ENCODE results near the gene FGF5. TPM values are rescaled to one million over a fixed set of nuclear protein-coding genes. Genes with fewer than 3 reads are reported as not detected.

FGF5 gene
- polyA plus RNA-seq, 1 donor = 0.25 TPM

GRCh38 chr4:80252953-80253352, 13.5 kb upstream of the FGF5 start:
- Histone ChIP-seq H3K27ac (ENCODE audit: low read length) (no peak overlapping the region), H3K27me3 (ENCODE audit: control insufficient read depth, insufficient read depth, low read length) (peaks cover 10% of the 10 kb centered on the region), H3K4me3 (ENCODE audit: low read length) (no peak overlapping the region), H3K9me3 (ENCODE audit: control insufficient read depth, low read depth, low read length) (no peaks in the 10 kb centered on the region), H3K4me1 (ENCODE audit: control insufficient read depth, insufficient read depth, low read length) (no peaks in the 10 kb centered on the region), H3K36me3 (ENCODE audit: control insufficient read depth, insufficient read depth, low read length) (no peaks in the 10 kb centered on the region)
- no peak for DNase-seq

- Histone ChIP-seq H3K36me3 (ENCODE audit: control insufficient read depth, insufficient read depth, low read length) (no peaks in the 10 kb centered on the region), H3K27ac (ENCODE audit: low read length) (no peak overlapping the region), H3K9me3 (ENCODE audit: control insufficient read depth, low read depth, low read length) (no peaks in the 10 kb centered on the region), H3K4me1 (ENCODE audit: control insufficient read depth, insufficient read depth, low read length) (no peaks in the 10 kb centered on the region), H3K27me3 (ENCODE audit: control insufficient read depth, insufficient read depth, low read length) (peaks cover 13% of the 10 kb centered on the region), H3K4me3 (ENCODE audit: low read length) (no peak overlapping the region)
- no CpG with 5 or more reads among the region's 4 CpGs for WGBS (ENCODE audit: insufficient coverage, low lambda C conversion rate)
- DNase-seq = no peak
Measured at GRCh38 chr4:80253510-80253909, 13.0 kb upstream of the FGF5 start.

GRCh38 chr4:80254114-80254513, 12.3 kb upstream of the FGF5 start:
- H3K27ac ChIP-seq (ENCODE audit: low read length) = no peak overlapping the region
- no peaks in the 10 kb centered on the region for H3K36me3 ChIP-seq (ENCODE audit: control insufficient read depth, insufficient read depth, low read length)
- H3K9me3 ChIP-seq (ENCODE audit: control insufficient read depth, low read depth, low read length) = no peaks in the 10 kb centered on the region
- H3K4me1 ChIP-seq (ENCODE audit: control insufficient read depth, insufficient read depth, low read length) = no peaks in the 10 kb centered on the region
- H3K4me3 ChIP-seq (ENCODE audit: low read length) = no peak overlapping the region
- peaks cover 17% of the 10 kb centered on the region for H3K27me3 ChIP-seq (ENCODE audit: control insufficient read depth, insufficient read depth, low read length)
- no peak for DNase-seq
- no CpG with 5 or more reads among the region's 2 CpGs for WGBS (ENCODE audit: insufficient coverage, low lambda C conversion rate)

GRCh38 chr4:80255329-80256095, 11.0 kb upstream of the FGF5 start:
- 56% methylated on average over 3 of the region's 7 CpGs for WGBS (ENCODE audit: insufficient coverage, low lambda C conversion rate)
- no peak for DNase-seq
- peaks cover 17% of the 10 kb centered on the region for H3K27me3 ChIP-seq (ENCODE audit: control insufficient read depth, insufficient read depth, low read length)
- H3K9me3 ChIP-seq (ENCODE audit: control insufficient read depth, low read depth, low read length) = no peaks in the 10 kb centered on the region
- no peaks in the 10 kb centered on the region for H3K36me3 ChIP-seq (ENCODE audit: control insufficient read depth, insufficient read depth, low read length)
- H3K27ac ChIP-seq (ENCODE audit: low read length) = no peak overlapping the region
- no peak overlapping the region for H3K4me3 ChIP-seq (ENCODE audit: low read length)
- no peaks in the 10 kb centered on the region for H3K4me1 ChIP-seq (ENCODE audit: control insufficient read depth, insufficient read depth, low read length)

- Histone ChIP-seq H3K36me3 (ENCODE audit: control insufficient read depth, insufficient read depth, low read length) (no peaks in the 10 kb centered on the region), H3K4me1 (ENCODE audit: control insufficient read depth, insufficient read depth, low read length) (no peaks in the 10 kb centered on the region), H3K9me3 (ENCODE audit: control insufficient read depth, low read depth, low read length) (no peaks in the 10 kb centered on the region), H3K27ac (ENCODE audit: low read length) (no peak overlapping the region), H3K27me3 (ENCODE audit: control insufficient read depth, insufficient read depth, low read length) (peaks cover 33% of the 10 kb centered on the region), H3K4me3 (ENCODE audit: low read length) (no peak overlapping the region)
- DNase-seq = no peak
Measured at GRCh38 chr4:80257851-80258250, 8.6 kb upstream of the FGF5 start.

GRCh38 chr4:80259012-80259411, 7.5 kb upstream of the FGF5 start:
- no CpG with 5 or more reads among the region's 4 CpGs for WGBS (ENCODE audit: insufficient coverage, low lambda C conversion rate)

GRCh38 chr4:80259817-80260216, 6.6 kb upstream of the FGF5 start:
- Histone ChIP-seq H3K9me3 (ENCODE audit: control insufficient read depth, low read depth, low read length) (no peaks in the 10 kb centered on the region), H3K27me3 (ENCODE audit: control insufficient read depth, insufficient read depth, low read length) (peaks cover 53% of the 10 kb centered on the region)
- 100% methylated on average over 2 of the region's 3 CpGs for WGBS (ENCODE audit: insufficient coverage, low lambda C conversion rate)

More at GRCh38 chr4:80259012-80259411, 7.5 kb upstream of the FGF5 start:
- H3K27ac ChIP-seq (ENCODE audit: low read length) = no peak overlapping the region
- no peaks in the 10 kb centered on the region for H3K9me3 ChIP-seq (ENCODE audit: control insufficient read depth, low read depth, low read length)
- peaks cover 45% of the 10 kb centered on the region for H3K27me3 ChIP-seq (ENCODE audit: control insufficient read depth, insufficient read depth, low read length)
- DNase-seq = no peak
- no peaks in the 10 kb centered on the region for H3K36me3 ChIP-seq (ENCODE audit: control insufficient read depth, insufficient read depth, low read length)
- H3K4me3 ChIP-seq (ENCODE audit: low read length) = no peak overlapping the region
- no peaks in the 10 kb centered on the region for H3K4me1 ChIP-seq (ENCODE audit: control insufficient read depth, insufficient read depth, low read length)

GRCh38 chr4:80261989-80262600, 4.4 kb upstream of the FGF5 start:
- Histone ChIP-seq H3K9me3 (ENCODE audit: control insufficient read depth, low read depth, low read length) (peaks cover 3% of the 10 kb centered on the region), H3K27ac (ENCODE audit: low read length) (no peak overlapping the region), H3K4me1 (ENCODE audit: control insufficient read depth, insufficient read depth, low read length) (peaks cover 6% of the 10 kb centered on the region), H3K27me3 (ENCODE audit: control insufficient read depth, insufficient read depth, low read length) (peaks cover 69% of the 10 kb centered on the region), H3K36me3 (ENCODE audit: control insufficient read depth, insufficient read depth, low read length) (no peaks in the 10 kb centered on the region), H3K4me3 (ENCODE audit: low read length) (no peak overlapping the region)
- no peak for DNase-seq
- WGBS (ENCODE audit: insufficient coverage, low lambda C conversion rate) = no CpG with 5 or more reads among the region's 3 CpGs

More at GRCh38 chr4:80259817-80260216, 6.6 kb upstream of the FGF5 start:
- DNase-seq = no peak
- Histone ChIP-seq H3K36me3 (ENCODE audit: control insufficient read depth, insufficient read depth, low read length) (no peaks in the 10 kb centered on the region), H3K27ac (ENCODE audit: low read length) (no peak overlapping the region), H3K4me3 (ENCODE audit: low read length) (no peak overlapping the region), H3K4me1 (ENCODE audit: control insufficient read depth, insufficient read depth, low read length) (no peaks in the 10 kb centered on the region)

GRCh38 chr4:80263541-80264351, 2.7 kb upstream of the FGF5 start:
- WGBS (ENCODE audit: insufficient coverage, low lambda C conversion rate) = 10% methylated on average over 2 of the region's 36 CpGs

GRCh38 chr4:80264352-80264647, 2.2 kb upstream of the FGF5 start:
- Histone ChIP-seq H3K27me3 (ENCODE audit: control insufficient read depth, insufficient read depth, low read length) (peaks cover 80% of the 10 kb centered on the region), H3K9me3 (ENCODE audit: control insufficient read depth, low read depth, low read length) (peaks cover 6% of the 10 kb centered on the region), H3K4me3 (ENCODE audit: low read length) (no peak overlapping the region), H3K27ac (ENCODE audit: low read length) (no peak overlapping the region), H3K36me3 (ENCODE audit: control insufficient read depth, insufficient read depth, low read length) (no peaks in the 10 kb centered on the region), H3K4me1 (ENCODE audit: control insufficient read depth, insufficient read depth, low read length) (peaks cover 6% of the 10 kb centered on the region)
- no peak for DNase-seq
- no CpG with 5 or more reads among the region's 4 CpGs for WGBS (ENCODE audit: insufficient coverage, low lambda C conversion rate)

More at GRCh38 chr4:80263541-80264351, 2.7 kb upstream of the FGF5 start:
- H3K36me3 ChIP-seq (ENCODE audit: control insufficient read depth, insufficient read depth, low read length) = no peaks in the 10 kb centered on the region
- peaks cover 6% of the 10 kb centered on the region for H3K4me1 ChIP-seq (ENCODE audit: control insufficient read depth, insufficient read depth, low read length)
- DNase-seq = no peak
- H3K27me3 ChIP-seq (ENCODE audit: control insufficient read depth, insufficient read depth, low read length) = peaks cover 77% of the 10 kb centered on the region
- H3K9me3 ChIP-seq (ENCODE audit: control insufficient read depth, low read depth, low read length) = peaks cover 6% of the 10 kb centered on the region
- H3K4me3 ChIP-seq (ENCODE audit: low read length) = no peak overlapping the region
- no peak overlapping the region for H3K27ac ChIP-seq (ENCODE audit: low read length)
